ENCODE measurements around the gene HAGH.

HAGH gene

DNA sequence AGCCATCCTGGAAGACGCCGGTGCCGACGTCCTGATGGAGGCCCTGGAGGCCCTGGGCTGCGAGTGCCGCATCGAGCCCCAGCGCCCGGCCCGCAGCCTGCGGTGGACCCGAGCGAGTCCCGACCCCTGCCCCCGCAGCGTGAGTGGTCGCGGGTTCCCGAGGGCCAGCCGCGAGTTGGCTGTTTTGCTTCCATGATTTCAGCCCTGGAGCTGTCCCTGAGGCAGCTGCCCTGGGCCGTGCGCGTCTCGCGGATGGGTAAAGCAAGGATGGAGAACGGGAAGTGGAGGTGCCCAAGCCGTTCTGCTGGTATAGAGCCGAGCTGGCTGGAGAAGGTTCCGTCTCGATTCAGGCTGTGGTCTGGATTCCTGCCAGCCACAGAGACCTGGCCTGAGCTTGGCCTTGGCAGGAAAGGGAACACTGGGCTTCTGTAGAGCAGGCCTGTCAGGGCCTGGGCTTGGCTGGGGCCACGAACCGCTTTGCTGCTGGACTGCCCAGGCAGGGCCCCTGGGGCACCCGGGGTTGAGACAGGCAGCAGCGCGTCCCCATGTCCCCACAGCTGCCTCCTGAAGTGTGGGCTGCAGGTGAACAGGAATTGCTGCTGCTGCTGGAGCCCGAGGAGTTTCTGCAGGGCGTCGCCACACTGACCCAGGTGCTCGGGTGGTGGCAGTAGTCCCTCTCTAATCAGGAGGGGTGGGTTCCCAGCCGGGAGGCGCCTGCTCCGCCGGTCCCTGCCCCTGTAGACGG lies 52.8 kb downstream of the HAGH start:
- DNase-seq, result peak in 1 of 5 experiments; percentile 37

DNA sequence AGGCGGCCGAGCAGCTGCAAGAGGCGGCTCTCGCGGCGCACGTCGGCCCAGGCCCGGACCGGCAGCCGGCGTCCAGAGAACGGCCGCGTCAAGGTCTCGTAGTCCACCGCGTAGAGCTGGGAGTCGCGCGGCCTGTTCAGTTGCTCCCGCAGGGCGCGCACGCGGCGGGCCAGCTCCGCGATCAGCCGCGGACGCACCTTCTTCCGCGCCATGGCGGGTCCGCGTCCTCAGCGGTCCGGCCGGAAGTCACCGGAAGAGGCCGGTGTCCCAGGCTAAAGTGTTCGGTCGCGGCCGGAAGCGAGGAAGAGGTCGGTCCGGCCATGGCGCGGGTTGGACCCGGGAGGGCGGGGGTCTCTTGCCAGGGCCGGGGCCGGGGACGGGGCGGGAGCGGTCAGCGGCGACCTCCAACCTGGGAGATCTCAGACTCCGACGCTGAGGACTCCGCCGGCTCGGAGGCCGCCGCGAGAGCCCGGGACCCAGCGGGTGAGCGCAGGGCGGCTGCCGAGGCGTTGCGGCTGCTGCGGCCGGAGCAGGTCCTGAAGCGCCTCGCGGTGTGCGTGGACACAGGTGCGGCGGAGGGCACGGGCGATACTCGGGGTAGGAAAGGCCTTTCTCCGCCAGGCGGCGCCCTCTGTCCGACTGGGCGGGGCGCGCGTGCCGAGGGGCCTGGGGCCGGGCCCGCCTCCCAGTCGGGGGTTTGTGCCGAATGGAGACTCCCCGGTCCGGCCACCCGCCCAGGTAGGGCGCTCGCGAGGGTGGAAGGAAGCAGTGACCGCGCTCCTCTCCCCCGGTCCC lies 53.5 kb downstream of the HAGH start, which contains the start of gene MRPS34:
Gene MRPS34 (minus strand): TSS at position 227 of the 795 bp plus-strand sequence. CDS start 15 bp downstream, at position 212.
- DNase-seq, result peak; percentile 60 to 91 (median 69)

DNA sequence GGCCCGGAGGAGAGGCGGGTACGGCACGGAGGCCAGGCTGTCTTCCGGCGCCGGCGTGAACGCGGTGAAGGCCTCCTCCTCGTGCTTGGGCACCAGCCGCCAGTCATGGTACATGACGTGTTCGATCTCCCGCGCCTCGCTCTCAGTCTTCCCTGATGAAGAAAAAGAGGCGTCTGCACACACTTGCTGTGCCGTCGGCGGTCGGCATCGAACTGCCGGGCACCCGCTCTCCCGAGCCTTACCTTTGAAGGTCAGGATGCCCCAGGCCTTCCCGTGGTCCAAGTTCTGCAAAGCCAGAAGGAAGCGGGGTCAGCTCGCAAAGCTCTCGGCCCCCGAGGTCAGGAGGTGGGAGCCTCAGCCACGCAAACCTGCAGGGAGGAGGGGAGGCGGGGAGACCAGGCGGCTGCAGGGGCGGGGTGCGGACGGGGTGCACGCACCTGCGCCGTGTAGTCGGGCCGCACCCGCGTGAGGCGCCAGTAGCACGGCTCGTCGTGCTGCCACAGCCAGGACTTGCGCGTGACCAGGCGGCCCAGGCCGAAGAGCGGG lies 54.2 kb downstream of the HAGH start, which contains the start of gene EME2:
Gene EME2 (plus strand): TSS at position 449 of the 546 bp plus-strand sequence. CDS start 418 bp downstream, outside the sequence.
- DNase-seq, result peak in 4 of 5 experiments; percentile 16 to 83 (median 34)

GRCh38 chr16:1771864-1772361 lies 54.7 kb downstream of the HAGH start:
- DNase-seq, result peak in 1 of 5 experiments; percentile 24

DNA sequence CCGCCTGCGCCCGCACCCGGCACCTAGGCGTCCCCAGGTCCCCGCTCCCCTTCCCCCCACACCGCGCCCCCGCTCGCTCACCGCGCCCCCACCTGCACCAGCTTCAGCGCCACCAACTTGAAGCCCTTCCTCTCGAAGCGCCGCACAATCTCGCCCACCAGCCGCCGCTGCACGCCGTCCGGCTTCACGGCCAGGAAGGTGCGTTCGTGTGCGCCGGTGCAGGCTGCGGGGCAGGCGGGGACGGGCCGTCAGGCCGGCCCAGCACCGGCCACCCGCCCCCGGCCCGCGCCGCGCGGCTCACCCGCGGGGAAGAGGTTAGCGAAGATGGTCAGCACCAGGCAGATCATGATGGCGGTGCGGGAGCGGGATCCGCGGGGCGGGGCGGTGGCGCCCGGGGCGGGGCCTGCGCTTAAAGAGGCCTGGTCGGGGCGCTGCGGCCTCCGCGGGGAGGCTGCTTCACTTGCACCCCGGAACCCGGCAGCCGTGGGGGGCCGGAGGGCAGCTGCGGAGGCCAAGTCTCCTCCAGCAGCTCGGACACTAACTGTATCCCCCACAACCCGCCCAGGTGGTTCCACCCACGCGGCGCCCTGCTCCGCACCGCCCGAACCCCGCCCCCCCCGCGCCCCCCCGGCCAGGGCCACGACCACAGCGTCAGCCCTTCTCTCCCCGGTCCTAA lies 55.3 kb downstream of the HAGH start, which contains the start of gene NME3:
Gene NME3 (minus strand): TSS at position 356 of the 676 bp plus-strand sequence. CDS start 9 bp downstream, at position 347.
- DNase-seq, result peak; percentile 52 to 82 (median 67)

GRCh38 chr16:1770328-1771187 lies 56.1 kb downstream of the HAGH start:
- peak in 4 of 5 experiments; percentile 31 to 61 (median 36) for DNase-seq

DNA sequence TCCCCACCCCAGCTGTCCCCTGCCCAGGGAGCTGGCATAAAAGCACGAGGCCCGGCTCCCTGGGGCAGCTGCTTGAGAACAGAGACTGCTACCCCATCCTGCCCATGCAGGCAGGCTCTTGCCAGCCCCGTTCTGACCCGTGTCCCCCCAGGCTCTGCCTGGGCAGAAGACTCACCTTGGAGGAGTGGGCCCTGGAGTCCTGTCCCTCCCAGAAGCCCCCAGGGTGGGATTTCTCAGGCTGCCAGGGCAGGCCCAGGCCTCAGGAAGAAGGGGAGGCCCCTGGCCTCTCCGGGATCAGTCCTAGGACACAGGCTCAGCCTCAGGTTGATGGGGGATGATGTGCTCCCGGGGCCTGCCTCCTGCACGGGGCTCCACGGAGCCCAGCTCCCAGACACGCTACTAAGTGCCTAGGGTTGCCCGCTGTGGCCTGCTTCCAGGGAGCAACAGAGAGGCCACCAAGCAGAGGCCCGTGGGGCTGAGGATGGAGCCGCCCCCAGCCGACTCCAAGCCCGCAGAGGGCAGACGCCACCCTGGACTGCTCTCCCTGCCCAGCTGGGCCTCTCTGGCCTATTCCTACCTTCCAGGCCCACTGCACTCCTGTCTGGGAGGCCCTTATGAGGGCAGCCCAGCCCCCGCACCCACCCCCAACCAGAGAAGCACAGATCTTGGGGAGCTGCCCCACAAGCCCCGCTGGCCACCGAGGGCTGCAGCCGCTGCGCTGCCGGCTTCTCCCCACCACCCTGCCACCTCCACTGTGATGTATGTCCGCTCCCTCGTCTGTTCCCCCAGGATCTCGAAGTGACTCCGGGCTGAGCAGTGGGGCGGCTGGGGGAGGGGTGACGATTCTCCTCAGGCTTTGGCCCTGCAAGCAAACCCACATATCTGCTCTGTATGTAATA lies 57.0 kb downstream of the HAGH start:
- DNase-seq, result no peak

DNA sequence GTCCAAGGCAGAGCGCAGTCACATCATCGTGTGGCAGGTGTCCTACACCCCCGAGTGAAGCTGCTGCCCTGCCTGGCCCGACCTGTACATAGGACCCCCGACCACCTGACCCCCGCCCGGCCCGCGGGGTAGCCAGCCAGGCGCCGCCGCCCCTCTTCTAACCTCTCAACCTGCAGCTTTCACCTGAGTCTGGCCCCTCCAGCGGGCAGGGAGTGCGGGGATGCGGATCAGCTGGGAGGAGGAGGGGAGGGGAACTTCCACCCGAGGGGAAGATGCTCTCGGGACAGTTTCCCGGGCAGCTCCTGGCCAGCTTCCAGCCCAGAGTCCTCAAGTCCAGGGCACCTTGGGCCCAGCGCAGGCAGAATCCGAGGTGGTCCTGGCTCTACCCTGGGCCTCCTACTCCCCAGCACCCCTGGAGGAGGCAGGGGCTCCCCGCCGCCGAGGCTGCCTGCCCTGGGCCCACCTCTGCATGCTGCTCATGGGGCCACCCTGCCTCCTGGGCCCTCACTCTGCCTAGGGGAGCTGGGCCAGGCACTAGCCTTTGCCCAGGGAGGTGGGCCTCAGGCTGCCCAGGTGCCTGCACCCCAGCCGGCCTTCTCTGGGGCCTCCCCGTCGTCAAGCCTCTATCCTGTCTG lies 57.7 kb downstream of the HAGH start:
- DNase-seq, result no peak

DNA sequence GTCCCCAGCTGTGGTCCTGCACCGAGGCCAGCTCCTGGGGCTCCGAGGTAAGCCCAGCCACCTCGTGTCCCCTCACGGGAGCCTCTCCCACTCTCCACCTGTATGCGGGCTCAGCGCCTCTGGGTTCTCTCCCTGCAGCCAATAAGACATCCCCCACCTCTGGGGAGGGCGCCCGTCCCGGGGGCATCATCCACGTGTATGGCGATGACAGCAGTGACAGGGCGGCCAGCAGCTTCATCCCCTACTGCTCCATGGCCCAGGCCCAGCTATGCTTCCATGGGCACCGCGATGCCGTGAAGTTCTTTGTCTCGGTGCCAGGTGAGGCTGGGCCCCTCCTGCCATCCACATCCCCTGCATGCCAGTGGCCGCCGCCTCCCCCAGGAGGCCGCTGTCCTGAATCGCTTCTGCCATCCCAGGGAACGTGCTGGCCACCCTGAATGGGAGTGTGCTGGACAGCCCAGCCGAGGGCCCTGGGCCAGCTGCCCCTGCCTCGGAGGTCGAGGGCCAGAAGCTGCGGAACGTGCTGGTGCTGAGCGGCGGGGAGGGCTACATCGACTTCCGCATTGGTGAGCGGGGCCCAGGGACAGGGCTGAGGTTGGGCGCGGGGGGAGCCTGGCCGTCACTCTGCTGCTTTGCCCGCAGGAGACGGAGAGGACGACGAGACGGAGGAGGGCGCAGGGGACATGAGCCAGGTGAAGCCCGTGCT lies 58.4 kb downstream of the HAGH start:
- no peak for DNase-seq

- no peak for DNase-seq
Measured at GRCh38 chr16:1767116-1767994, 59.3 kb downstream of the HAGH start.

DNA sequence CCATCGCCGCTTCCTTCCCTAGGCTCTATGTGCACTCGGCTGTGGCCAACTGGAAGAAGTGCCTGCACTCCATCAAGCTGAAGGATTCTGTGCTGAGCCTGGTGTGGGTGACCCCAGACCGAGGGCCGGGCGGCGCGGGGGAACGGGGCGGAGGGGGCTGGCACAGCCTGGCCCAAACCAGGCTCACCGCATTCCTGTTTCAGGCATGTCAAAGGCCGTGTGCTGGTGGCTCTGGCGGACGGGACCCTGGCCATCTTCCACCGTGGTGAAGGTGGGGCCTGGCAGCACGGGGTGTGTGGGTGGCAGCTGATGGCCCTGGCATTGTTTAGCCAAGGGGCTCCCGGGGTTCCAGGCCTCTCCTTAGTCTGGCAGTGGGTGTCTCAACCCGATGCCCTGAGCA lies 59.9 kb downstream of the HAGH start:
- no peak for DNase-seq

GRCh38 chr16:1766231-1766630 lies 60.4 kb downstream of the HAGH start:
- DNase-seq, result no peak

DNA sequence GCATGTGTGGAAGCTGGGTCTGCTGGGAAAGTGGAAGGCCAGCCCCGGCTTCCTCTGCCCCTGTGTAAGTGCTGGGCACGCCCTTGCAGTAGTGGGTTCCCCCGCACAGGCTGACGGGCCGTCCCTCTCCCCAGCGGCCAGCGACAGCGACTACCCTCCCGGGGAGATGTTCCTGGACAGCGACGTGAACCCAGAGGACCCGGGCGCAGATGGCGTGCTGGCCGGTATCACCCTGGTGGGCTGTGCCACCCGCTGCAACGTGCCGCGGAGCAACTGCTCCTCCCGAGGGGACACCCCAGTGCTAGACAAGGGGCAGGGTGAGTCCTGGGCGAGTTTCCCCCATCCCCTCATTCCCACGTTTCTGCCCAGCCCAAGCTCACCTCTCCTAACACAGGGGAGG lies 60.8 kb downstream of the HAGH start:
- no peak for DNase-seq

DNA sequence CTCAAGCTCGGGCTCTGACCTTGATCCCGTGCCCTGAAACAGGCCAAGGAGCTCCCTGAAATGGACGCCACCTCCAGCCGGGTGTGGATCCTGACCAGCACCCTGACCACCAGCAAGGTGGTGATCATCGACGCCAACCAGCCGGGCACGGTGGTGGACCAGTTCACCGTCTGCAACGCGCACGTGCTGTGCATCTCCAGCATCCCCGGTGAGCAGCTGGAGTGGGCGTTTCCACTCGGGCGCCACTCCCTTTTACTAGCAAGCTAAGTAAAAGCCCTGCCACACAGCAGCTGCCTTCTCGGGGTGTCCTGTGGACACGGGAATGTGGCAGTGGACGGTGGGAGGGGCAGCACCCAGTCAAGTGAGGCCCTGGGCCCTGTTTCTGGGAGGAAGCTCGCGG lies 61.7 kb downstream of the HAGH start:
- no peak for DNase-seq

- DNase-seq, result no peak
Measured at GRCh38 chr16:1763521-1764511, 62.8 kb downstream of the HAGH start.

DNA sequence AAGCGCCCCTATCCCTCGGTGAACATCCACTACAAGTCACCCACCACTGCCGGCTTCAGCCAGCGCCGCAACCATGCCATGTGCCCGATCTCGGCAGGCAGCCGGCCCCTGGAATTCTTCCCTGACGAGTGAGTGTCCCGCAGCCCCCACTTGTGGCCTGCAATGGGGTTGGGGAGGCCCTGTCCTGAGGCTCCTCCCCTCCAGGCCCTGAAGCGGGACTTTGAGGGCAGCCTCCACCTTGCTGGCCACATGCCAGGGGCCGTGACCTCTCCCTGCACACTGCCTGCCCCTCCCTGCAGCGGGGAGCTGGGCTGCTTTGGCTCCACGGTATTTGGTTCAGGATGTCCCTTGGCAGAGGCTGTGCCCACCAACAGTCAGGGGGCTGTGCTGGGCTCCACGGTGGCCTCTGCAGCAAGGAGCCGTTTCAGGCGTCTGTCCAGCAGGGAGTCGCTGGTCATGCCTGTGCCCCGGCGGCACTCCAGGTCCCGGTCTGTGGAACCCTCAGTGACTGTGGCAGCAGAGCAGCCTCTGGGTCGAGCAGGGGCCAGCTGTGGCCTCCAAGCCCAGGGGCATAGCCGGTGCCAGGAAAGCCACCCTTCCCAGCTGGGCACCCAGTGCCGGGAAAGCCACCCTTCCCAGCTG lies 63.6 kb downstream of the HAGH start:
- no peak for DNase-seq
